ENCODE results near the gene OR1F1.

DNA sequence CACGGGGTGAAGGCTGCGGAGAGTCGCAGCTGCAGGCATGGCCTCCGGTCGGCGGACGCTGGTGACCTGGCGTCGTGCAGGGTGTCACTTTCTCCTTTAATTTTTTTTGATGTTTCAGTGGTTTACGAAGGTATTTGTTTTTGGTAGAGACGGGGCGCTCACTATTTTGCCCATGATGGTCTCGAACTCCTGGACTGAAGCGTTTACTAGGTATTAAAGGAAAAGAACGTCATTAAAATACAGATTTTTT, 36.1 kb upstream of the OR1F1 start:
- TF ChIP-seq POLR2A (IDR thresholded peaks at IDR 0.05), result no peak
- TF ChIP-seq, protein P1, sequence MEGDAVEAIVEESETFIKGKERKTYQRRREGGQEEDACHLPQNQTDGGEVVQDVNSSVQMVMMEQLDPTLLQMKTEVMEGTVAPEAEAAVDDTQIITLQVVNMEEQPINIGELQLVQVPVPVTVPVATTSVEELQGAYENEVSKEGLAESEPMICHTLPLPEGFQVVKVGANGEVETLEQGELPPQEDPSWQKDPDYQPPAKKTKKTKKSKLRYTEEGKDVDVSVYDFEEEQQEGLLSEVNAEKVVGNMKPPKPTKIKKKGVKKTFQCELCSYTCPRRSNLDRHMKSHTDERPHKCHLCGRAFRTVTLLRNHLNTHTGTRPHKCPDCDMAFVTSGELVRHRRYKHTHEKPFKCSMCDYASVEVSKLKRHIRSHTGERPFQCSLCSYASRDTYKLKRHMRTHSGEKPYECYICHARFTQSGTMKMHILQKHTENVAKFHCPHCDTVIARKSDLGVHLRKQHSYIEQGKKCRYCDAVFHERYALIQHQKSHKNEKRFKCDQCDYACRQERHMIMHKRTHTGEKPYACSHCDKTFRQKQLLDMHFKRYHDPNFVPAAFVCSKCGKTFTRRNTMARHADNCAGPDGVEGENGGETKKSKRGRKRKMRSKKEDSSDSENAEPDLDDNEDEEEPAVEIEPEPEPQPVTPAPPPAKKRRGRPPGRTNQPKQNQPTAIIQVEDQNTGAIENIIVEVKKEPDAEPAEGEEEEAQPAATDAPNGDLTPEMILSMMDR (IDR thresholded peaks at IDR 0.05), result no peak
- TF ChIP-seq EP300 (IDR thresholded peaks at IDR 0.05), result no peak
- no peak for TF ChIP-seq POLR2AphosphoS5 (IDR thresholded peaks at IDR 0.05)
